HUES64 (cell line): ENCODE data around the gene LDLRAP1.
A peak's percentile ranks its signal among the peaks of the same experiment; 100 is the strongest.
"Not testable (repeated sequence)": the region's sequence is repeated elsewhere in the genome, so short reads cannot be mapped to it uniquely, and the experiment has no call there.

ENCODE experiments used
- H3K27ac ChIP-seq: 2 replicates; pipeline ENCODE4 v1.7.0; 2013; ENCODE audit warnings: low read depth, low read length, inconsistent platforms
- H3K27me3 ChIP-seq: 2 replicates; pipeline ENCODE4 v1.6.1; 2013; ENCODE audit warnings: mild to moderate bottlenecking, low read length; ENCODE audit not compliant: insufficient read depth
- H3K36me3 ChIP-seq: 2 replicates; pipeline ENCODE4 v1.6.1; 2013; ENCODE audit warnings: mild to moderate bottlenecking, low read length; ENCODE audit not compliant: insufficient read depth
- H3K4me1 ChIP-seq: 2 replicates; pipeline ENCODE4 v1.6.1; 2013; ENCODE audit warnings: mild to moderate bottlenecking, low read length, moderate library complexity; ENCODE audit not compliant: insufficient read depth
- H3K4me3 ChIP-seq: 2 replicates; pipeline ENCODE4 v1.5.1; 2013; ENCODE audit warnings: mild to moderate bottlenecking, low read length, moderate library complexity
- H3K9ac ChIP-seq: 2 replicates; pipeline ENCODE4 v1.6.1; 2013; ENCODE audit warnings: mild to moderate bottlenecking, low read depth, low read length
- H3K9me3 ChIP-seq: 2 replicates; pipeline ENCODE4 v1.6.1; 2013; ENCODE audit warnings: low read depth, low read length; ENCODE audit not compliant: insufficient read depth
- WGBS: fragments of 150-250, 120-280 bp; methylation state at CpG from one replicate; pipeline ENCODE4 v1.1.7; 2013; ENCODE audit warnings: missing lambda C conversion rate; 5-methylcytosine and 5-hydroxymethylcytosine counted together

LDLRAP1 gene

DNA sequence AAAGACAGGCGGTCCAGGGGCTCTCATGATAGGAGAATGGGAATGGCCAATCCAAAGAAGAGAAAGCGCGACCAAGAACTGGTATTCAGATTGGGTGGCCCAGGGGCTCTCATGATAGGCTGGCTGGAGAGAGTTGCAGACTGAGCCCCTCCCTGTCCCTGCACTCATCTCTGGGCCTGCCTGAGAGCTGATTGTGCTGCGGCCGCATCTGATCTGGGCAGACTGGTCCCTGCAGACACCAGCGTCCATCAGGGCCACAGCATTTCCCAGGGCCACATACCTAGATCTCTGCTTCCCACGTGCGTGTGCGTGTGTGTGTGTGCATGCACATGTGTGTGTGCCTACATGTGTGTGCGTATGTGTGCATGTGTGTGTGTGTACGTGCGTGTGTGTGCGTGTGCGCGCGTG, 42.8 kb downstream of the LDLRAP1 start:
- H3K9ac ChIP-seq: no peak overlapping the region
- H3K4me3 ChIP-seq: no peak overlapping the region
- H3K4me1 ChIP-seq: peaks cover 26% of the 10 kb centered on the region
- no peaks in the 10 kb centered on the region for H3K27me3 ChIP-seq
- no peaks in the 10 kb centered on the region for H3K9me3 ChIP-seq
- H3K36me3 ChIP-seq: no peaks in the 10 kb centered on the region
- no peak overlapping the region for H3K27ac ChIP-seq
- 85% methylated on average over 16 of the region's 16 CpGs for WGBS

DNA sequence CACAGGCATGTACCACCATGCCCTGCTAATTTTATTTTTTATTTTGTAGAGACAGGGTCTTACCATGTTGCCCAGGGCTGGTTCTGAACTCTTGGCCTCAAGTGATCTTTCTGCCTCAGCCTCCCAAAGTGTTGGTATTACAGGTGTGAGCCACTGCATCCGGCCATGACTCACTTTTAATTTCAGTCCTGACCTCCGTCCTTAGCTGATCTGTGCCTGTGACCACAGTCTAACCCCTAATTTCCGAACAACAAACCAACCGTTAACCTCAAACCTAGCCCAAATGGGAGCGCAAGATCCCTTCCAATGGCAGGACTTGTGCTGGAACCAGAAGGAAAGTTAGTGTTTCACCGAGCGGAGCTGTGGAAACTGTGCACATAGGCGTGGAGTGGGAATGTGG, 43.9 kb downstream of the LDLRAP1 start:
- Histone ChIP-seq H3K9me3 (no peaks in the 10 kb centered on the region), H3K36me3 (no peaks in the 10 kb centered on the region), H3K27me3 (no peaks in the 10 kb centered on the region), H3K4me1 (peaks cover 23% of the 10 kb centered on the region), H3K9ac (peak overlapping the region; percentile 38; the same call in 1 of the 2 replicates), H3K27ac (peak overlapping the region; percentile 79; the same call in 1 of the 2 replicates), H3K4me3 (no peak overlapping the region)
- 93% methylated on average over 8 of the region's 8 CpGs for WGBS

- not testable (repeated sequence) for H3K9ac ChIP-seq, H3K9me3 ChIP-seq, H3K36me3 ChIP-seq, H3K27me3 ChIP-seq, H3K4me3 ChIP-seq
- WGBS: 15% methylated on average over 7 of the region's 7 CpGs
- peak overlapping the region; percentile 79; the same call in 1 of the 2 replicates for H3K27ac ChIP-seq
- H3K4me1 ChIP-seq: peaks cover 23% of the 10 kb centered on the region
Measured at GRCh38 chr1:25588224-25588623, 44.8 kb downstream of the LDLRAP1 start.

- H3K4me3 ChIP-seq, H3K9ac ChIP-seq, H3K9me3 ChIP-seq, H3K27me3 ChIP-seq, H3K36me3 ChIP-seq: not testable (repeated sequence)
- peak overlapping the region; percentile 79; the same call in 1 of the 2 replicates for H3K27ac ChIP-seq
- 92% methylated on average over 13 of the region's 13 CpGs for WGBS
- H3K4me1 ChIP-seq: peaks cover 23% of the 10 kb centered on the region
Measured at GRCh38 chr1:25588786-25589185, 45.4 kb downstream of the LDLRAP1 start.

DNA sequence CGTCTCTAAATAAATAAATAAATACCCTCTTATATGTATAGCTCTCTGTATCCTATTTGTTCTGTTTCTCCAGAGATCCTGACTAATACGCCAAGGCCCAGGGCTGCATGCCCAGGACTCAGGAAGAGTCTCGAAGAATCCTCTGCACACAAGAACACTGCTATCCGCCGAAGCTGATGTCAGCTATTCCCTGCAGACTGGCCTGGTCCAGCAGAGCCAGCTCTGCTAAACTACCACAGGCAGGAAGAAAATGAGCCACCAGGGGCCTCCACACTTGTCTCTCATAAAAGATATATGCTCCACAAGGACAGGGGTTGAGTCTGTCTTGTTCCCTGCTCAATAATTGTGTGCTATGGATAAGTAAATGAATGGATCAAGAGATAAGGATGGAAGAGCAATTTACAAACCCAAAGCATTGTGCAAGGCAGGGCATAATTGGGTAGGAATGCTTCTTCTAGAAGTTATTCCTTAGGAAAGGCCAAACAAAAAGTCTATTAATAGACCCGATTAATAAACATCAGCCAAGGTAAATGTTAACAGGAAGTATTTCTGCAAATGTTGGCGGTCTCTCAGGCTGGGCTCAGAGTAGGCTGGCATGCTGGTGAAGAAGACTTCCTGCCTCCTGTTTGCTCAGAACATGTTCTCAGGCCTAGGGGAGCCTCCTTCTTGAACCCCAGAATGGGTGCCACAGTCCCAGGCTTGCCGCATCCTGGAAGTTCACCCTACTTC, 46.9 kb downstream of the LDLRAP1 start:
- Histone ChIP-seq H3K27ac (no peak overlapping the region), H3K36me3 (no peaks in the 10 kb centered on the region), H3K27me3 (no peaks in the 10 kb centered on the region), H3K4me3 (no peak overlapping the region), H3K4me1 (peaks cover 23% of the 10 kb centered on the region), H3K9ac (no peak overlapping the region), H3K9me3 (no peaks in the 10 kb centered on the region)
- WGBS: 95% methylated on average over 8 of the region's 8 CpGs

GRCh38 chr1:25593861-25594260, 50.5 kb downstream of the LDLRAP1 start:
- H3K9ac ChIP-seq: no peak overlapping the region
- H3K27me3 ChIP-seq: no peaks in the 10 kb centered on the region
- no peak overlapping the region for H3K27ac ChIP-seq
- peaks cover under 1% of the 10 kb centered on the region for H3K4me1 ChIP-seq
- H3K9me3 ChIP-seq: no peaks in the 10 kb centered on the region
- H3K36me3 ChIP-seq: no peaks in the 10 kb centered on the region
- no peak overlapping the region for H3K4me3 ChIP-seq
- 93% methylated on average over 1 of the region's 2 CpGs for WGBS

- no peaks in the 10 kb centered on the region for H3K27me3 ChIP-seq
- WGBS: 63% methylated on average over 2 of the region's 2 CpGs
- H3K4me1 ChIP-seq: no peaks in the 10 kb centered on the region
Measured at GRCh38 chr1:25594971-25595370, 51.6 kb downstream of the LDLRAP1 start.

GRCh38 chr1:25596641-25597040, 53.2 kb downstream of the LDLRAP1 start:
- not testable (repeated sequence) for H3K36me3 ChIP-seq, H3K4me3 ChIP-seq, H3K27me3 ChIP-seq, H3K9me3 ChIP-seq, H3K9ac ChIP-seq, H3K27ac ChIP-seq, H3K4me1 ChIP-seq
- WGBS: 95% methylated on average over 5 of the region's 5 CpGs

More at GRCh38 chr1:25594971-25595370, 51.6 kb downstream of the LDLRAP1 start:
- Histone ChIP-seq H3K9me3 (no peaks in the 10 kb centered on the region), H3K4me3 (no peak overlapping the region), H3K27ac (no peak overlapping the region), H3K36me3 (no peaks in the 10 kb centered on the region), H3K9ac (no peak overlapping the region)

DNA sequence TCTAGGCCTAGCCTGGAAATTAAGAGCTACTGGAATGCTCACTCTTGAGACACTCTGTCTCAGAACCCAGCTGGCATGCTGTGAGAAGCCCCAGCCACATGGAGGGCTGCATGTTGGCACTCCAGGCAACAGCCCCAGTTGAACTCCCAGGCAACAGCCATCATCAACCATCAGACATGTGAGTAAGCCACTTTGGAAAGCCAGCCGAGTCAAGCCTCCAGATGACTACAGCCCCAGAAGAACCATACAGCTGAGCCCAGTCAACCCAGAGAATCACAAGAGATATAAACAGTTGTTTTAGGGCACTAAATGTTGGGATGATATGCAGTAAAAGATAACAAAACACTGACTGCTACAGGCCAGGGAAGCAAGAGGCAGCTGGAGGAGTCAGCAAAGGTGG, 55.5 kb downstream of the LDLRAP1 start:
- H3K9ac ChIP-seq: no peak overlapping the region
- H3K4me1 ChIP-seq: no peaks in the 10 kb centered on the region
- no peak overlapping the region for H3K27ac ChIP-seq
- no peaks in the 10 kb centered on the region for H3K36me3 ChIP-seq
- no peaks in the 10 kb centered on the region for H3K27me3 ChIP-seq
- no peaks in the 10 kb centered on the region for H3K9me3 ChIP-seq
- 100% methylated on average over 1 of the region's 1 CpG for WGBS
- no peak overlapping the region for H3K4me3 ChIP-seq

GRCh38 chr1:25599969-25600610, 56.7 kb downstream of the LDLRAP1 start:
- Histone ChIP-seq H3K36me3 (no peaks in the 10 kb centered on the region), H3K27me3 (no peaks in the 10 kb centered on the region), H3K4me1 (no peaks in the 10 kb centered on the region), H3K9ac (no peak overlapping the region), H3K4me3 (no peak overlapping the region), H3K27ac (no peak overlapping the region), H3K9me3 (no peaks in the 10 kb centered on the region)
- WGBS: 96% methylated on average over 5 of the region's 7 CpGs

GRCh38 chr1:25600971-25601699, 57.7 kb downstream of the LDLRAP1 start:
- H3K27ac ChIP-seq, H3K9ac ChIP-seq, H3K4me3 ChIP-seq, H3K9me3 ChIP-seq, H3K4me1 ChIP-seq, H3K36me3 ChIP-seq, H3K27me3 ChIP-seq: not testable (repeated sequence)
- 90% methylated on average over 5 of the region's 5 CpGs for WGBS
